Renal cortical epithelial cell (primary cell): Measurements from ENCODE around the gene EYA2. TPM values are rescaled to one million over a fixed set of nuclear protein-coding genes. Genes with fewer than 3 reads are reported as not detected.

Experiments used
- DNase-seq: peaks from one replicate; pipeline ENCODE4 v3.0.0-alpha.2; 2011; ENCODE audit warnings: low read depth
- total RNA-seq: library from RNA; depleted of rRNA; stranded (reverse); fragments of >200 nt; gene quantifications from 2 replicates; pipeline ENCODE4 v1.2.3, GENCODE V29; 2014

EYA2 gene
- total RNA-seq, 1 donor from 2014 or later, result not detected

DNA sequence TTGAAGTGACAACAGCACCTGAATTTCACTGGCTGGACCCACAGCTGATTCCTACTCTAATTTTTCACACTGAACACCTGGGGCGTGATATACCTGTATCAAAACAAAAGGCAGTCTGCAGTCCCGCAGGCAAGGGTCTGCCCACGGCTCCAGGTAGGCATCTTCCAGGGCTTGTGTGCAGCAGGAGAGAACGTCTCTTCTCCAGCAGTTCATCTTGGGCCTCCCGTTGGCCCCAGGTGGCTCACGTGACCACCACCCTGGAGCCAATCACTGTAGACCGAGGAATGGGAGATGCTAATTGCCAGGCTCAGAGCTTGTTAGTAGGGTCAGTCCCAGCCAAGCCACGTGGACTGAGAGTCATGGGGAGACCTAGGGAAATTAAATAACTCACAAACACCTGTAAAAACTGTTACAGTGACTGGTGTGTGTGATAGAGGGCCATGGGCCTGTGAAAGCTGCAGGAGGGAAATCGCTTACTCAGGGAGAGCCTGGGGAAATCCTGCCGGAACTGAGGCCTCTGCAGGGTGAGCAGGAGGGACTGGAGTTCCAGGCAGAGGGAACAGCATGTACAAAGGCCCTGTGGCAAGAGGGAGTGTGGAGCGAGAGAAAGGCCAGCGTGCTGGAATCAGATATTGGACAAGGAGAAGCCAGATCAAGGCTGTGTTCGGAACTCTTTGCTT, 83.4 kb downstream of the EYA2 start:
- no peak for DNase-seq

DNA sequence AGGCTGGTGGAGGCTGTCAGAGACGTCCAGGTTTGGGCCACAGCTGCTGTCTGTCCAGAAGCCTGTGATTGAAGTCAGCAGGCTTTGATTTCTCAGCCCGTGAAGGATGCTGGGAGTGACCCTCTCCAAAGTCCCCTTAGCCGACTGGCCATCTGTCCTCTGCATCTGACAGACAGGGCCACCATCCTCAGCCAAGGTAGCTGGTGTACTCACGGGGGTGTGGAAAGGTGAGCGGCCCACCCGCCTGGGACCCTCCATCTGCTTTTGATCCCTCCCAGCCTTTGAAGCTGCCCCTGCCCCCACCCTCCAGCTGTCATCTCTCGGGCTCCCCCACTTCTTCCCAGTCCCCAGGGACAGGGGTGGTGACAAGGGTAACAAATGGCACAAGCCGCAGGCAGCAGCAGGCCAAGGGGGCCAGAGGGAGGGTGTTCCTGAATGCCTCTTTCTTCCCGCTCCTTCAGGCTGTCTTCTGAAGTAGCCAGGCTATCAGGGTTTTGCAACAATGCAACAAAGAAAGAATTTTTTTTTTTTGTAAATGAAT, 84.4 kb downstream of the EYA2 start:
- no peak for DNase-seq

DNA sequence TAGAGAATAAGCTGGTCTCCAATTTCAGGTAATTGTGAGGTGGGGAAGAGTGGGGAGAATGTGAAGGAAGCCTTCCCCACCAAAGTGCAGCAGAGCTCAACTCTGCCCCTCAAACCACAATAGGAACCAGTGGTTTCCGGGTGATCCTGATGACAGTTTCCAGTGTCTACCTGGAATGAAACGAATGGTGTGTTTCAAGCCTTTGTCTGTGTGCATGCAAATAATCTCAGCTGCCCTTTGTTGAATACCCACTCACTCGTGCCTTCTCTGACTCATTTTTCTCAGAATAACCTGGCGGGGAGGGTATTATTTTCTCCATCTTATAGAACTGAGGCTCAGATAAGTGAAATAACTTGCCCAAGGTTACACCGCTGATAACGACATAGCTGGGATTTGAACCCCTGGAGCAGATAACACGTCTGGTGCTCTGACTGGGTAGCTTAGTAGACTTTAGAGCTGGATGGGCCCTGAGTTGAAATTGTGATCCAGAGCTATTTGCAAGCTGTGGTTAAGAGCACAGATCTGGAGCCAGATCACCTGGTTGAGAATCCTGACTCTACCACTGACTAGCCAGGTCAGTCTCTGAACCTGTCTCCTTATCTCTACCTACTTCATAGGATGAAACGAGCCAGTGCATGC, 85.1 kb downstream of the EYA2 start:
- DNase-seq, result peak; percentile 22

DNA sequence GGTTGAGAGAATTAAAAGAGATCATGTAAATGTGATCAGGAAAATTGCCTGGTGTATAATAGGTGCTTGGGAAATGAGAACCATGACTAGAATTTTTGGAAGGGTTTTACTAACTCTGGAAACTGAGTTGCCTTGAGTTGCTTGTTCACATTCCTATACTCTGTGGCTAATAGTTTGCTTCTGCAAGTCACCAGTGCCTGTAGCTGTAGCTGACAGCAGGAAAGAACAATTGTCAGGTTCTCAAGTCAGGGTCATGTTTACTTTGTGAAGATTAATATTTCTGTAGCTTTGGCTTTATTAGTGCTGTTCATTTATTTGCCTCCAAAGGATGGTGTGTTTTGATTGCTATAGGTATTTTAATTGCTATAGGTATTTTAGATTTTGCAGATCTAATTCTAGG, 86.5 kb downstream of the EYA2 start:
- no peak for DNase-seq

DNA sequence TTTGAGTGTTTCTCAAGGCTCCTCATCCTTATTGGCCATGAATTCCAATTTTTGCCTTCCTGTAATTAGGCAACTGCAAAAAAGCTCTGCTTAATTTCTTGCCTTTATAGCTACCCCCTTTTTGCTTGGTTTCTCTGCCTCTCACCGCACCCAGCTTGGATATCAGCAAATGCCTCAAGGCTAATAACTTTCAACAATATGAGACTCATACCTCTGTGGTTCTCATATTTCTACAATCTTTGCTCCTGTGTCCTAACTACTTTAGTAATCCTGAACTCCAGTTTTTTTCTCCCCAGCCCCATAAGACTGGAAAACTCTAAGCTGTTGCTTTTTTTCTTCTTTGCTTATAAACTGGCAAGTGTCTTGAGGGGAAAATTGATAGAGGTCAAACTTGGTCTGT, 88.8 kb downstream of the EYA2 start:
- no peak for DNase-seq

DNA sequence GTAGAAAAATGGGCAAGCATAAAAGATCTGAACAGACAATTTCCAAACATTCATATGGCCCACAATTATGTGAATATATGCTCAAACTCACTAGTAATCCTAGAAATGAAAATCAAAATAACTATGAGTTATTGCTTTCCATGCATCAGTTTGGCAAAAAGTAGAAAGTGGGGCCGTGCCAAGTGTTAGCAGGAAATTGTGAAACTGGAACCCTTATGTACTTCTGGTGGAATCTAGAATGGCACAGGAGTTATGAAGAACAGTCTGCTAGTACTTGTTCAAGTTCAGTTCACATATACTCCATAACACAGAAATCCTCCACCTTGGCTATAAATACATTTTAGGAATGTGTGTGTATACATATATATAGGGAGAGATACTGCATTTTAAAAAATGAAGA, 89.8 kb downstream of the EYA2 start:
- no peak for DNase-seq

DNA sequence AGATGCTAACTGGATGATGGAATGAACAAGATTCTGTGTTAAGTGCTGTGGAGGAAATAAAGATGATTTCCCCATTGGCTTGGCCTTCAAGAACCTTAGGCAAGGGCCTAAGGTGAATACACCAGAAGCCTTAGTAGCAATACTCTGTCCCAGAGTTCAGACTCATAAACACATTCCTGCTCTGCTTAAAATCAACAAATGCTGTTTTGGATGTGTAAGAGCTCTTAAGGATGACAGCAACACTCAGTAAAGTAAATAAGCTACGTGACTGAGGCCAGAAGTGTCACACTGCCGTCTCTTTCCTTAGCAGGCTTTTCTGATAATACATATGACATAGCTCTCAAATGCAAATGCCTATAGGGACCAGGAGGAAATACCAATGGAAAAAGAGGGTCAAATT, 90.6 kb downstream of the EYA2 start:
- DNase-seq, result no peak

DNA sequence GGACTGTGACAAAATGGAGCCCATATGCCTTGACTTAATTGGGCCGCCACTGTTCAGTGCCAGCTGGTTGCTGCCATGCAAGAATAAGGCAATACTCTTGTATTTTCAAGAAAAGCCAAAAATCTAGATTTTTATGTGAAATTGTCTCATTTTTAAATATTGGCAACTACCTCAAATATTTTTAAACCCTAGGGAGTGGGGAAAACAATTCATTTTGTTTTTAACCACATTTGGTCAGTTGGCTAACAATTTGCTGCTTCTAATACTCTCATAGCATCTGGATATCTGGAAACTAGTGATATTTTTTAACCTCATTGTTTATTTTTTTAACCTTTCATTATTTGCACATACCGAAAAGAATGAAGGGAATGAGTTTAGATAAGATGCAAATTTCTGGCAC, 91.0 kb downstream of the EYA2 start:
- no peak for DNase-seq

DNA sequence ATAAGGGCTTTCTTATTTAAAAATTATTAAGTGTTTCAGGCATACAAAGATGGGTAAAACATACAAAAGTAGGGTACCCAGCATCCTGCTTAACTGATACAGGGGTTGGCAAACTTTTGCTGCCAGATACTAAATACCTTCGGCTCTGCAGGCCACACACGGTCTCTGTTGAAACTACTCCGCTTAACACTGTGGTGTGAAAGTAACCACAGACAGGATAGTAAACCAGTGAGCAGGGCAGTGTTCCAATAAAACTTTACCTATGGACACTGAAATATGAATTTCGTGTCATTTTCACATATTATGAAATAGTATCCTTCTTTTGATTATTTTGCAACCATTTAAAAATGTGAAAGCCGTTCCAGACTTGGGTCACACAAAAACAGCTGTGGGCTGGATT, 92.4 kb downstream of the EYA2 start:
- DNase-seq, result no peak

DNA sequence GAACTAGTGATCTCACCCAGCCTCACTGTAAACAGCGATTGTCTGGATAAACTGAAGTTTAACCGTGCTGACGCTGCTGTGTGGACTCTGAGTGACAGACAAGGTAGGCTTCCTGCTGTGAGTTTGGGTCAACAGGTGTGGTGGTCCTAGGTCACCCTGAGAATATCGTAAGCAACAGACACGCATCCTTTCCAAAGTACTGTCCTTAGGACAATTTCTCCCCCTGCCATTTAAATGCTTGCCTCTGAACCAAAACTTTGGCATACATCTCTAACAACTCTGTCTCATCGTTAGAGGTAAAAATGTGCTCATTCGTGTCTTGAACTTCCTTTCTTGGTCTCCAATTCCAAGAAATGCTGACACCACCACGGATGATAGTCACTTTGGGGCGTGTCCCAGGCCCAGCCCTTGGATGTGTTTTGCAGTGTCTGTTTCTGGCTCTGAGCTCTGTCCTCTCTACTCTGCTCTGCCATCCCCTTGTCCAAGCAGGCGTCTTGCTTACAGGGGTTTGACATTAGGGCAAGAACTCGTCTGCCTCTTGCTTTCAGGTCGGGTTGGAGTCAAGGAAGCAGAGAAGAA, 95.5 kb downstream of the EYA2 start:
- DNase-seq, result no peak

DNA sequence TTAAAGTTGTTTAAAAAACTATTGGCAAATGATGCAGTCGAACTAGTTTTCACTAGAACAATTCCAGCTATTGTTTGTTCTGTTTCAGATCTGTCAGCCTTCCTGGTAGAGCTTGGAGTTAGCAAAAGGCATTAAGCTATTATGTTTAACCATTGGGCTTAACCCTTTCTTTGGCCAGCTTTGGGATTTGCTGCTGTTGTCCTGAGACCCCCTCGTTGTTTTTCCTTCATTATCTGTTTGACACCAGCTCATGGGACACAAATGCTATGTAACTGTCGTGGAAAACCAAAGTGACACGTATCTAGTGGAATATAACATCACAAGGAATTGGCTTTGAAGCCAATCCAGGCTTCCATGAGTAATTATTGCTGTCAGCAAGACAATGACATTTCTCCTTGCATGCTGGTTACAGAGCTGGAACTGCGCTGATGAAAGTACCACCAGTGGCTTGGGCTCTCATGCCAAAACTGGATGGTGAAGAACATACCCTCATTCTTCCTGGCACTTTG, 96.0 kb downstream of the EYA2 start:
- DNase-seq, result no peak

DNA sequence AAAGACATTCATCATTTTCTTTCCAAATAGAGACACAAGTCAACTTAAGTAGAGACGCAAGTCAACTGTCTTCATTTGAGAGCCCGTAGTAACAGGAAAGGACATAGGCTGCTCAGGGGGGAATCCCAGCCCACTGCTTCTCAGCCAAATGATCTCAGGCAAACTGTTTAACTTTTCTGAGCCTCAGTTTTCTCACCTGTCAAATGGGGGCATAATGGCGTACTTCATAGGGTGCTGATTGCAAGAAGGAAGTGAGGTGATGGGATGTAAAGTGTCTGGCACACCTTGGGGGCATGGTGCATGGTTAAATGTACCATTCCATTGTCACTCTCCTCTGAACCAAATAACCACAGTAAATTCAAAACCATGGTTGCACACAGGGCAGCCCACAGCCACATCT, 96.5 kb downstream of the EYA2 start:
- DNase-seq, result no peak

DNA sequence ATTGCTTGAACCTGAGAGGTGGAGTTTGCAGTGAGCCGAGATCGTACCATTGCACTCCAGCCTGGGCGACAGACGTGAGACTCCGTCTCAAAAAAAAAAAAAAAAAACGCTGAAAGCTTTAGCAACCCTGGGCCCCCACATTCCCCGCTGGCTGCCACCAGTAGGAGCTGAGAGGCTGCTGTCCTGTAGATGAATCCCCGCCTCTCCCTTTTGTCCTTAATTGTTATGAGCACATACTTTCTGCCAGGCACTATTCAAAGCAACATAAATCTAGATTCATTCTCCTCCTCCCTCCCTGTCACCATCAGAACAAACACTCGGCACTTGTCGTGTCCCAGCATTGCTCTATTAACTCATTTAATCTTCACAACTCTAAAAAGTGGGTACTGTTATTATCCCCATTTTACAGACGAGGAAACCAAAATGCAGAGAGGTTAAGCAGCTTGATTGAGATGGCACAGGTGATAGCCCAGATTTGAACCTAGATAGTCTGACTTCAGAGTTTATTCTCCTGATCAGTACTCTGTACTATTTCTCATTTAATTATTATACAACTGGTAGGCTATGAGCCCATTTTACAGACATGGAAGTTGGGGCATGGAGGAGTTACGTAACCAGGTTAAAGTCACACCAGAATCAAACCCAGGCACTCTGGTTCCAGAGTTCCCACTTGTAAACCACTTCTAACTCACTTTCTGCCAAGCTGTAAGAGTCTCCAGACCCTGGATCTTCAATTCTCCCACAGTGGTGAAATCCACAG, 97.4 kb downstream of the EYA2 start:
- DNase-seq, result no peak

DNA sequence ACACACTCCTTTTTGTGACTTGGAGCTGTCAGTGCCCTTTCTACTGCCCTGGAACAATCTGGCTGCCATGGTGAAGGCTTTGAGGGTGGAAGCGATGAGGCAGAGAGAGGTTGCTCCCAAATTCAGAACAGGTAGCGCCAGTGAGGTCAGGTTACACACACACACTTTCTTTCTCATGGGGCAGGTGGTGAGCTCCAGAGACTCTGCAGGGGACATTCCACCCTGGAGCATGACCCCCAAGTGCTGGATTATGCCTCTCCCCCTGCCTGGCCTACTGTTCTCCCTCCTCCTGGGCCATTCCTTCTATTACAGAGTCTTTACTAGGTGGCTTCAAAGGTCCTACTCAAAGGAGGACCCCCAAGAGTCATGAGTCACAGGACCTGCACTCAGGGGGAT, 98.0 kb downstream of the EYA2 start:
- DNase-seq, result no peak

DNA sequence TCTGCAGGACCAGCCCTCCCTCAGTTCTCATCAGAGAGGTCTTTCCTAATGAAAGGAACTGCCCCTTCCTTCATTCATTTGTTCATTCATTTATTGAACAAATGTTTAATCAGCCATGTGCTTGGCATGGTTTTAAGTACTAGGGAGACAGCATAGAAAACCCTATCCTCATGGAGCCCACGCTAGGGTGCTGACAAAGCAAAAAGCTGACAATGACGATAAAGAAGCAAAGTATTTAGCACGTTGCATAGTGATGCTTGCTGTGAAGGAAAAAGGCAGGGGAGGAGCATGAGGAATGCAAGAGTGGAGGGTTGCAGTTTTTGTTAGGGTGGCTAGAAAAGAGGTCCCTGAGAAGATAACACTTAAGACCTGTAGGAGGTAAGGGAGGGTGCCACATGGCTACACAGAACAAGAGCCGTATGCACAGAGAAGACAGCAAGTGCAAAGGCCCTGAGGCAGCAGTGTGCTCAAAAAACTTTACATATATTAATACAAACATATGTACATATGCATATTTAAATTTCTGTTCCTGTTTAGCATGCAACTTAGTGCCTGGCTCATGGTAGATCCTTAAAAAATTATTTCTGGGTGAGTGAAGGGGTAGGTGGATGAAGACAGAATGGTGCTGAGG, 98.9 kb downstream of the EYA2 start:
- no peak for DNase-seq

DNA sequence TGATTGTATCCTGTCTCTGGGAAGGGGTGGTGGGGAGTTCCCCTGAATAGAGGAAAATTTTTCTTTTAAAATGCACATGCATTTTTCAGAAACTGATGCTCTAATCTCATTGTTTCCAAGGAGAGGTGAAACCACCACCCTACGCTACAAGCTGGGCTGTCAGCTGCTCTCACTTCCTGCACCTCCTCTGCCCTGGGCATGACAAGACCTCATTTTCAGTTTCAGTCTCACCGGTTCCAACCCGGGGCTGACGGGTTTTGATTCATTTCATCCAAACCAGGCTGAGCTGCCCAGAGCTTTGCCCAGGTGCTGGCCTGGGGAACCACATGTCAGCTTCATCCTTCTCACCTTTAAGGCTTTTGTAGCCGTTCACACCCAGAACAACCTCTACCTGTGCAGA, 99.7 kb downstream of the EYA2 start:
- no peak for DNase-seq

DNA sequence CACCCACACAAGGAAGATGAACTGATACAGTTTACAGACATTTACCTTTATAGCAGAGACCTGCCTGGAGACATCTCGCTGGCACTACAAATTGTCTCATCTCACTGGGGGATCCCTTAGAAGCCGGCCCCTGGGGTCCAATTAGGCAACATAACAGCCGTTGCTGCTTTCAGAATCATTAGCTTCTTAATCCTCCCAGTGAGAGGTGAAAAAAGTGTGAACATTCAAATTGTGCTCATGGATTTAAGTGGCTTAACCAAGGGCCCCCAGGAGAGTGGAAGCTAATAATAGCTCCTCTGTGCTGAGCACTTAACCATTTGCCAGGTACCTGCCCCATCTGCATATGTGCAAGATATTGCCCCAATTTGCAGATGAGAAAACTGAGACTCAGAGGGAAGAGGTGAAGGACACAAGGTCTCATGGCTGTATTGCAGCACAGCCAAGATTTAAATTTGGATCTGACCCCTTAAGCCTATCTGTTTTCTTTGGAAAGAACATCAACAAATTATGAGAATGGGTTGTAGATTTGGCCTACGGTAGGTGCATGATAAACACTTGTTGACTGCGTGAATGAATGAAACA, 101.0 kb downstream of the EYA2 start:
- no peak for DNase-seq

DNA sequence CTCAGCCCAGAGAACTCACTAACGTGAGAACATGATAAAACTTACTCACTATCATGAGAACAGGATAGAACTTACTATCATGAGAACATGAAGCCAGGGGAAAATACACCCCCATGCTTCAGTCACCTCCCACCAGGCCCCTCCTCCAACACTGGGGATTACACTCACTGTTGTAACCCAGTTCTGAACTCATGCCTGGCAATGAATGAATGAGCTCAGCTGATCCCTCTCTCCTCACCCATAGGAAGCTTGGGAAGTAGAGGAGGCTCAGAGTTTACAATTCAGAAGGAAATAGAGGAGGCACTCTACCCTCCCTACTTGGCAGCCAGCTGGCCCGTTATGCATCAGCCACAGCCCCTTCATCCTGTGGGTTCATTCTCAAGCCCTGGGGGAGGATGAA, 102.5 kb downstream of the EYA2 start:
- no peak for DNase-seq

DNA sequence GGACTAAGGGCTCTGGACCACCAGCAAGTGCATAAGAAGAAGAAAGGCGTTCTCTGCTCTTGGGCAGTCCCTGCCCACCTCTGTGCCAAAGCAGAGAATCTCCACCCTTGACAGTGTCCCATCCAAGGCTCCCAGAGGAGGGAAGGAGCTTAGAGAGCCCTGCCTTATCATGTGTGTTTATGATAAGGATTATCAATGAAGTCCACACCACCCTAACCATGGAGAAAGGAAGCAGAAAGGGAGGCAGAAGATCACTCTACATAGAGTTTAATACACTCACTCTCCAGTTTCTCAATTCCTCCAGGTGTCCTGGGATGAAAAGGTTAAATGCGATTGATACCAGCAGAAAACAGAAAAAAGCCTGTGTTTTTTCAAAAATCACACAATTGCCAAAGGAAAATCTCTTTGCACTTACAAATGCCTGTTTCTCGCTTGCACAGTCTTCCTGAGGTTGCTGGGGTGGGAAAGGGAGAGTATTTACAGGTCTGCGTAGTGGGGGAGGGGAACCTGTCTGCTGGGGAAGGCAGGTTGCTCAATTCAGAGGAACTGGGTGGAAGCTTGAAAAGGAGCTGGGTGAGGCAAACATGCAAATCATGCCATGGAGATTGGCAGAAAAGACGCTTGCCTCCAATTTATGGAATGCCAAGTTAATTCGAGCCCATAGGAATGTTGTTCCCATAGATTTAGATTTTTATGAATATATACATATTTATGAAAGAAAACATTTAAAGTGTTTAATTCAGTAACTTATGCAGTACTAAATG, 104.0 kb downstream of the EYA2 start:
- no peak for DNase-seq

DNA sequence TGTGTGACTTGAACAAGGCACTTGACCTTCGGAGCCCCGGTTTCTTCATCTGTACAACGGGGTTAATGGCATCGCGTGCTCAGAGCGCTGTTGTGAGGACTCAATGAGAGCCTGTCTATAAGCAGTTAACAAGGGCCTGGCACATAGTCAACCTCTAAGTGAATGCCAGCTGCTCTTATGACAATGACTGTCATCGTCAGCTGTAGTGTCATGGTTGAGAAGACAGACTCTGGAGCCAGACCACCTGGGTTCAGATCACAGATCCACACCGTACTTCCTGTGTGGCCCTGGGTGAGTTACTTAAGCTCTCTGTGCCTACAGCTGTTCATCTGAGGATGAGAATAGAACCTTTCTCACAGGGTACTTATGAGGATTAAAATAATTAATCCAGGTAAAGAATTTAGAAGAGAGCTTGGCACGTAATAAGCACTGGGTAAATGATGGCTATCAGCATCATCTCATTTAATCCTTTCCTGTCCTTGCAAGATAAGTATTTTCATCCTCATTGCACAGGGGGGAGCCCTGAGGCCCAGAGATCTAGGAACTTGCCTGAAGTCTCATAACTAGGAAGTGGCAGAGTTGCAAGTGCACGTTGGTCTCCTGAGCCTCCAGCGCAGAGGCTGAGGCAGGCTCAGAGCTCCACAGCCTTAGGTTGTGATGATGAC, 105.3 kb downstream of the EYA2 start:
- DNase-seq, result no peak
